CD4-positive, CD25-positive, alpha-beta regulatory T cell (primary cell): Measurements from ENCODE around the gene DSTYK. TPM values are rescaled to one million over a fixed set of nuclear protein-coding genes. Genes with fewer than 3 reads are reported as not detected.
"Not testable (repeated sequence)": the region's sequence is repeated elsewhere in the genome, so short reads cannot be mapped to it uniquely, and the experiment has no call there.

ENCODE experiments used
- ATAC-seq, 2 donors: fragments of 150-1000 bp; cut with Tn5 transposase; one replicate each; pipeline ENCODE4 v1.10.0; 2021; ENCODE audit warnings: low read depth in 2 of 2, moderate number of reproducible peaks in 2 of 2, moderate library complexity in 1 of 2
- DNase-seq, 3 donors: peaks; one replicate each; pipeline versions ENCODE4 v3.0.0 to v3.0.0-alpha.2; 2012 to 2022; ENCODE audit warnings: mixed read lengths in 1 of 3
- H3K27ac ChIP-seq: one replicate; pipeline ENCODE4 v1.7.0; 2013; ENCODE audit warnings: mild to moderate bottlenecking, low read length; ENCODE audit not compliant: insufficient read depth, poor library complexity, severe bottlenecking
- H3K27me3 ChIP-seq: one replicate; pipeline ENCODE4 v1.7.0; 2013; ENCODE audit warnings: low read length; ENCODE audit not compliant: control insufficient read depth, insufficient read depth
- H3K36me3 ChIP-seq: one replicate; pipeline ENCODE4 v1.7.0; 2013; ENCODE audit warnings: mild to moderate bottlenecking, low read length, moderate library complexity; ENCODE audit not compliant: control insufficient read depth, insufficient read depth
- H3K4me1 ChIP-seq: 2 replicates; pipeline ENCODE4 v1.7.0; 2013; ENCODE audit warnings: mild to moderate bottlenecking, low read length; ENCODE audit not compliant: insufficient read depth, control insufficient read depth, poor library complexity, severe bottlenecking
- H3K4me3 ChIP-seq: one replicate; pipeline ENCODE4 v1.7.0; 2013; ENCODE audit warnings: low read depth, mild to moderate bottlenecking, low read length, moderate library complexity
- H3K9me3 ChIP-seq, 2 experiments: 1 replicate in 1 of 2; 2 replicates in 1 of 2; pipeline ENCODE4 v1.7.0; 2013; ENCODE audit warnings: low read length in 2 of 2, mild to moderate bottlenecking in 1 of 2, moderate library complexity in 1 of 2; ENCODE audit not compliant: control insufficient read depth in 2 of 2
- H3K27ac Mint-ChIP-seq, 3 donors: one replicate each; pipeline ENCODE4 v1.8.0; 2020 to 2022; ENCODE audit warnings: mild to moderate bottlenecking in 3 of 3, mixed read lengths in 3 of 3, moderate library complexity in 2 of 3
- H3K27me3 Mint-ChIP-seq: one replicate; pipeline ENCODE4 v1.8.0; 2022; ENCODE audit warnings: mild to moderate bottlenecking, mixed read lengths
- H3K36me3 Mint-ChIP-seq: one replicate; pipeline ENCODE4 v1.8.0; 2020; ENCODE audit warnings: mixed read lengths
- H3K4me1 Mint-ChIP-seq, 4 donors: one replicate each; pipeline ENCODE4 v1.8.0; 2020 to 2022; ENCODE audit warnings: mixed read lengths in 4 of 4, mild to moderate bottlenecking in 1 of 4
- H3K4me3 Mint-ChIP-seq, 4 donors: one replicate each; pipeline ENCODE4 v1.8.0; 2020 to 2022; ENCODE audit warnings: mild to moderate bottlenecking in 4 of 4, mixed read lengths in 4 of 4, moderate library complexity in 3 of 4
- H3K9me3 Mint-ChIP-seq, 7 donors: one replicate each; pipeline ENCODE4 v1.8.0; 2020 to 2022; ENCODE audit warnings: mixed read lengths in 7 of 7, mild to moderate bottlenecking in 3 of 7, moderate library complexity in 2 of 7
- polyA plus RNA-seq, 4 donors: library from polyadenylated mRNA; unstranded; fragments of 300-500 nt; fragmentation: Illumina TruSeq; gene quantifications; one replicate each; pipeline ENCODE4 v1.2.3, GENCODE V29; 2021
- total RNA-seq: library from RNA; stranded (reverse); gene quantifications from one replicate; pipeline ENCODE4 v1.2.3, GENCODE V29; 2022

DSTYK gene
- total and polyA plus RNA-seq, 5 donors from 2014 or later = 3.2 to 15.7 (median 5.5) TPM

GRCh38 chr1:205169248-205169647 lies 42.3 kb downstream of the DSTYK start:
- H3K36me3 Mint-ChIP-seq = peaks cover 40% of the 10 kb centered on the region
- H3K4me3 Mint-ChIP-seq = no peak overlapping the region

DNA sequence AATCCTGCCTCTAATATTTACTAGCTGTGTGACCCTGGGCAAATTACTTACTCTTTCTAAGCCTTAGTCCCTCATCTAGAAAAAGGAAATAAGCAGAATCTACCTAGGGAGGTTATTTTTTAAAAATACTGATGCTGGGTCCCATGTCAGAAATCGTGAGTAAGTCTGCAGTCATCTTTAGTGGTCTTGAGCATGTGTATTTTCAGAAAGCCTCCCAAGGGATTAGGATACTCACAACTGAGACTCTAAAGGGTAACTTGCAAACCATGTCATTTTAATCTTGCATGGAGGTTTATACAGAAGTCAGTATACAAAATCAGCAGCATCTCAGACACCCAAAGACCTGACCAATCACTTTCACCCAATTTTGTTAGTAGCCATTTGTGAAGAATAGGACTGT lies 43.2 kb downstream of the DSTYK start:
- H3K4me1 Mint-ChIP-seq = peaks cover 16 to 40% (median 26%) of the 10 kb centered on the region in 4 donors
- peaks cover 47% of the 10 kb centered on the region for H3K36me3 Mint-ChIP-seq

More at GRCh38 chr1:205169248-205169647, 42.3 kb downstream of the DSTYK start:
- H3K4me1 ChIP-seq = peaks cover 3% of the 10 kb centered on the region
- Mint-ChIP-seq H3K27me3 (no peaks in the 10 kb centered on the region), H3K4me1 (peaks cover 16 to 40% (median 26%) of the 10 kb centered on the region in 4 donors), H3K9me3 (no peaks in the 10 kb centered on the region), H3K27ac (peak overlapping the region in 1 of 3 donors; percentile 26)
- H3K9me3 ChIP-seq = no peaks in the 10 kb centered on the region
- H3K27ac ChIP-seq = no peak overlapping the region
- DNase-seq = no peak
- ATAC-seq = no peak
- H3K36me3 ChIP-seq = peaks cover 41% of the 10 kb centered on the region
- H3K27me3 ChIP-seq = no peaks in the 10 kb centered on the region
- no peak overlapping the region for H3K4me3 ChIP-seq

DNA sequence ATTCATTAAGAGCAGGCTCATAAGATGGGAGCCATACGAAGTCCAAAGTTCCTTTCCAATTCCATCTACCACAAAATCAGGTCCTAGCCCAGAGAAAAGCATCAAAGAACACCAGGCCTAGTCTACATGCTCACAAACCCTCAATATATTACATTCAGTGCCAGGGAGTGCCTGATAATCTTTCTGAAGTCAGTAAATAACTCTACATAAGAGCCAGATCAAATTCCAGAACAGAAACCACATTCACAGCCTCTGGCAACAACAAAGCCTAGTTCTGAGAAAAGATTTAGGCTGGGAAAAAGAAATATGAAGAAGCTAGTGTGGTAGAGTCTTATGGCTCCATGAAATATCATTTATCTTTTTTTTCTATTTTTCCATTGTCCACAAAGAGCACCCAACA lies 49.2 kb downstream of the DSTYK start:
- peaks cover under 1 to 7% (median 2%) of the 10 kb centered on the region in 4 donors for H3K4me1 Mint-ChIP-seq
- H3K36me3 Mint-ChIP-seq = peaks cover 62% of the 10 kb centered on the region
- peaks cover 81% of the 10 kb centered on the region for H3K36me3 ChIP-seq
- no peak overlapping the region for H3K4me3 ChIP-seq
- peaks cover 0 to 4% (median 0%) of the 10 kb centered on the region in 7 donors for H3K9me3 Mint-ChIP-seq
- DNase-seq (no peak), ATAC-seq (no peak)
- H3K4me1 ChIP-seq = no peaks in the 10 kb centered on the region
- H3K9me3 ChIP-seq = no peaks in the 10 kb centered on the region
- no peak overlapping the region for H3K27ac ChIP-seq
- no peaks in the 10 kb centered on the region for H3K27me3 Mint-ChIP-seq
- H3K4me3 Mint-ChIP-seq = no peak overlapping the region
- no peaks in the 10 kb centered on the region for H3K27me3 ChIP-seq
- H3K27ac Mint-ChIP-seq = peak overlapping the region in 1 of 3 donors; percentile 37

More for the DNA sequence above, 43.2 kb downstream of the DSTYK start:
- Histone ChIP-seq H3K36me3 (peaks cover 50% of the 10 kb centered on the region), H3K4me3 (no peak overlapping the region), H3K27ac (no peak overlapping the region), H3K4me1 (peaks cover 3% of the 10 kb centered on the region), H3K27me3 (no peaks in the 10 kb centered on the region), H3K9me3 (no peaks in the 10 kb centered on the region)
- H3K9me3 Mint-ChIP-seq = no peaks in the 10 kb centered on the region
- peak overlapping the region in 1 of 3 donors; percentile 33 for H3K27ac Mint-ChIP-seq
- H3K27me3 Mint-ChIP-seq = no peaks in the 10 kb centered on the region
- ATAC-seq (no peak), DNase-seq (no peak)
- H3K4me3 Mint-ChIP-seq = no peak overlapping the region

- peaks cover 83% of the 10 kb centered on the region for H3K36me3 ChIP-seq
- H3K36me3 Mint-ChIP-seq = peaks cover 71% of the 10 kb centered on the region
- no peak for ATAC-seq
- no peaks in the 10 kb centered on the region for H3K4me1 Mint-ChIP-seq
- no peak overlapping the region for H3K27ac ChIP-seq
- H3K4me1 ChIP-seq = no peaks in the 10 kb centered on the region
- DNase-seq = no peak
- no peak overlapping the region for H3K4me3 ChIP-seq
- no peak overlapping the region for H3K4me3 Mint-ChIP-seq
- H3K27ac Mint-ChIP-seq = no peak overlapping the region
- no peaks in the 10 kb centered on the region for H3K27me3 ChIP-seq
- peaks cover 8 to 10% of the 10 kb centered on the region in 2 experiments for H3K9me3 ChIP-seq
- H3K27me3 Mint-ChIP-seq = no peaks in the 10 kb centered on the region
- peaks cover 0 to 14% (median 3%) of the 10 kb centered on the region in 7 donors for H3K9me3 Mint-ChIP-seq
These were observed 50.4 kb downstream of the DSTYK start for GRCh38 chr1:205161076-205161475.

- Histone ChIP-seq H3K36me3 (peaks cover 84% of the 10 kb centered on the region), H3K9me3 (peaks cover 10 to 15% of the 10 kb centered on the region in 2 experiments), H3K4me3 (no peak overlapping the region), H3K27me3 (no peaks in the 10 kb centered on the region), H3K27ac (no peak overlapping the region), H3K4me1 (no peaks in the 10 kb centered on the region)
- Mint-ChIP-seq H3K9me3 (peaks cover 0 to 17% (median 7%) of the 10 kb centered on the region in 7 donors), H3K36me3 (peaks cover 72% of the 10 kb centered on the region), H3K27ac (no peak overlapping the region), H3K27me3 (no peaks in the 10 kb centered on the region), H3K4me3 (no peak overlapping the region), H3K4me1 (no peaks in the 10 kb centered on the region)
- no peak for ATAC-seq
- DNase-seq = no peak
These were observed 53.4 kb downstream of the DSTYK start for GRCh38 chr1:205158048-205158616.

DNA sequence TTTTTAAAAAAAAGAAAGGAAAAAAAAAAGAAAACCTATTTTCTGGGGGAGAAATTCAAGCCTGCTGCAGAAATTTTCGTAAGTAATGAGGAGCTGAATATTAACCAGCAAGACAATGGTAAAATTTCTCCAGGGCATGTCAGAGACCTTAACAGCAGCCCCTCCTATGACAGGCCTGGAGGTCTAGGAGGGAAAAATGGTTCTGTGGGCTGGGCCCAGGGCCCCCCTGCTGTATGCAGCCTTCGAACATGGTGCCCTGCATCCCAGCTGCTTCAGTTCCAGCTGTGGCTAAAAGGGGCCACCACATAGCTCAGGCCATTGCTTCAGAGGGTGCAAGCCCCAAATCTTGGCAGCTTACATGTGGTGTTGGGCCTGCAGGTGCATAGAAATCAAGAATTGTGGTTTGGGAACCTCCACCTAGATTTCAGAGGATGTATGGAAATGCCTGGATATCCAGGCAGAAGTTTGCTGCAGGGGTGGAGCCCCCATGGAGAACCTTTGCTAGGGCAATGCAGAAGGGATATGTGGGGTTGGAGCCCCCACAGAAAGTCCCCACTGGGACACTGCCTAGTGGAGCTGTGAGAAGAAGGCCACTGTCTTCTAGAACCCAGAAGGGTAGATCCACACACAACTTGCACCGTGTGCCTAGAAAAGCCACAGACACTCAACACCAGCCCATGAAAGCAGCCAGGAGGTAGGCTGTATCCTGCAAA lies 55.7 kb downstream of the DSTYK start:
- H3K4me3 Mint-ChIP-seq, H3K27ac ChIP-seq, H3K4me1 ChIP-seq, H3K4me1 Mint-ChIP-seq, H3K4me3 ChIP-seq, H3K27ac Mint-ChIP-seq, H3K27me3 ChIP-seq, DNase-seq, H3K27me3 Mint-ChIP-seq, ATAC-seq: not testable (repeated sequence)
- H3K9me3 Mint-ChIP-seq = peaks cover 0 to 17% (median 7%) of the 10 kb centered on the region in 7 donors
- H3K36me3 ChIP-seq = peaks cover 77% of the 10 kb centered on the region
- H3K9me3 ChIP-seq = peaks cover 10 to 15% of the 10 kb centered on the region in 2 experiments
- peaks cover 60% of the 10 kb centered on the region for H3K36me3 Mint-ChIP-seq

- Histone ChIP-seq H3K27ac (no peak overlapping the region), H3K36me3 (peaks cover 73% of the 10 kb centered on the region), H3K9me3 (peaks cover 10 to 15% of the 10 kb centered on the region in 2 experiments), H3K27me3 (no peaks in the 10 kb centered on the region), H3K4me3 (no peak overlapping the region), H3K4me1 (no peaks in the 10 kb centered on the region)
- H3K4me1 Mint-ChIP-seq = no peaks in the 10 kb centered on the region
- H3K27me3 Mint-ChIP-seq = no peaks in the 10 kb centered on the region
- no peak for DNase-seq
- peaks cover 64% of the 10 kb centered on the region for H3K36me3 Mint-ChIP-seq
- peak overlapping the region in 1 of 3 donors; percentile 41 for H3K27ac Mint-ChIP-seq
- peaks cover 0 to 17% (median 6%) of the 10 kb centered on the region in 7 donors for H3K9me3 Mint-ChIP-seq
- no peak for ATAC-seq
- no peak overlapping the region for H3K4me3 Mint-ChIP-seq
These were observed 59.0 kb downstream of the DSTYK start for GRCh38 chr1:205152505-205152904.
